A673 (cell line): ENCODE measurements around the gene ZYG11A. TPM values are rescaled to one million over a fixed set of nuclear protein-coding genes. Genes with fewer than 3 reads are reported as not detected.

Experiments
- BruUV-seq: library from RNA; stranded (reverse); fragments of 400-500 nt; replicated peaks from 2 replicates; lab custom pipeline; 2021; lab: Mats Ljungman, UMichigan
- CTCF ChIA-PET: fragments of 300-600 bp; sonication (Branson Sonifier 250); formaldehyde crosslinking; loops from one replicate; lab custom pipeline; 2022; ENCODE audit warnings: antibody characterized with exemption; lab: Charles Lee
- POLR2A ChIA-PET: fragments of 300-600 bp; sonication (Branson Sonifier 250); formaldehyde crosslinking; loops from one replicate; lab custom pipeline; 2022; ENCODE audit warnings: antibody characterized with exemption; ENCODE audit not compliant: low non-redundant PET; lab: Charles Lee
- DNase-seq: peaks from one replicate; pipeline ENCODE4 v3.0.0-alpha.2; 2015; ENCODE audit warnings: low spot score
- H3K27ac ChIP-seq: fragments of 200-600 bp; sonication (generic); 2 replicates; pipeline ENCODE4 v1.5.1; 2016; ENCODE audit warnings: mixed run types, low read depth, mild to moderate bottlenecking, mixed read lengths, antibody characterized with exemption, low read length; ENCODE audit not compliant: poor library complexity, severe bottlenecking
- H3K27me3 ChIP-seq: fragments of 200-600 bp; sonication (generic); replicated peaks from 2 replicates; pipeline ENCODE4 v1.6.1; 2017; ENCODE audit warnings: mixed run types, low read depth, mild to moderate bottlenecking, mixed read lengths, antibody characterized with exemption, low read length; ENCODE audit not compliant: insufficient read depth, poor library complexity
- H3K36me3 ChIP-seq: fragments of 200-600 bp; sonication (generic); 2 replicates; pipeline ENCODE4 v1.6.1; 2016; ENCODE audit warnings: mixed run types, mild to moderate bottlenecking, mixed read lengths, antibody characterized with exemption, low read length; ENCODE audit not compliant: insufficient read depth, poor library complexity, severe bottlenecking
- H3K4me1 ChIP-seq: fragments of 200-600 bp; sonication (generic); 2 replicates; pipeline ENCODE4 v1.6.1; 2017; ENCODE audit warnings: mixed run types, mild to moderate bottlenecking, mixed read lengths, antibody characterized with exemption, low read length; ENCODE audit not compliant: insufficient read depth, poor library complexity, severe bottlenecking
- H3K4me3 ChIP-seq: fragments of 200-600 bp; sonication (generic); 2 replicates; pipeline ENCODE4 v1.5.1; 2016; ENCODE audit warnings: low read depth, mixed run types, mild to moderate bottlenecking, mixed read lengths, low read length; ENCODE audit not compliant: poor library complexity, severe bottlenecking
- H3K9me3 ChIP-seq: fragments of 200-600 bp; sonication (generic); 2 replicates; pipeline ENCODE4 v1.6.1; 2016; ENCODE audit warnings: mixed run types, low read depth, mild to moderate bottlenecking, mixed read lengths, antibody characterized with exemption, low read length; ENCODE audit not compliant: poor library complexity, severe bottlenecking
- CTCF ChIP-seq: fragments of 300-800, 200-600 bp; sonication (generic); conservative IDR thresholded peaks from 2 replicates; pipeline ENCODE4 v1.5.1; 2017; ENCODE audit warnings: low read depth, mild to moderate bottlenecking, antibody characterized with exemption, low read length, moderate library complexity, mixed read lengths
- EZH2 ChIP-seq: fragments of 200-600 bp; sonication (generic); IDR thresholded peaks from 2 replicates; pipeline ENCODE4 v1.6.1; 2017; ENCODE audit warnings: borderline replicate concordance, low read depth, mild to moderate bottlenecking, mixed read lengths, antibody characterized with exemption, low read length; ENCODE audit not compliant: poor library complexity, severe bottlenecking
- intact Hi-C: fragments of 100-400 bp; cut with micrococcal nuclease; formaldehyde crosslinking; loops from one replicate; pipeline ENCODE4 v1.10.0; 2022; ENCODE audit not compliant: unreplicated experiment
- total RNA-seq: library from RNA; stranded (reverse); gene quantifications from 2 replicates; pipeline ENCODE4 v1.2.3, GENCODE V29; 2021

ZYG11A gene
- total RNA-seq, 1 experiment from 2014 or later, result 0.17 TPM

DNA sequence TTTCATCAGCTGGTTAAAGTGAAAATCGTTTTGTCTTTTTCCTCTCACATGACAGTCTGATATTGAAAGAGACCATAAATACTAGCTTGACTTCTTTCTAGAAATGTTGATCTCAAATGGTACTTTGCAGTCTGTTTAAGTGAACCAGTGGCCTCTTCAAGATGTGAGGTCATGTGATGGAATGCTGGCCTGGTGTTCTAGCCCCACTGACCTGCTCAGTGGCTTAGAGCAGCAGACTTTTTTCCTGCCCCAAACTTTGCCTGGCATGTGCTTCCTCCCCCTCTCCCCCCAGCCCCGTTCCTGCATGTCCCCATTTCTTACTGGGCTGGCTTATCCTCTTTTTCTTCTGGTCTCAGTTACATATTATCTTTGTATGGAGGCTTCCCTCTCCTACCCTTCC, 34.3 kb downstream of the ZYG11A start:
- Histone ChIP-seq H3K9me3 (no peaks in the 10 kb centered on the region), H3K27me3 (no peaks in the 10 kb centered on the region), H3K36me3 (no peaks in the 10 kb centered on the region), H3K27ac (no peak overlapping the region), H3K4me3 (no peak overlapping the region), H3K4me1 (no peaks in the 10 kb centered on the region)
- no peak for DNase-seq
- ChIA-PET CTCF (no interaction called here), POLR2A (no interaction called here)
- intact Hi-C loops, result no loop called here
- no TSS peak for BruUV-seq
- no peak for TF ChIP-seq EZH2
- no peak for TF ChIP-seq CTCF

DNA sequence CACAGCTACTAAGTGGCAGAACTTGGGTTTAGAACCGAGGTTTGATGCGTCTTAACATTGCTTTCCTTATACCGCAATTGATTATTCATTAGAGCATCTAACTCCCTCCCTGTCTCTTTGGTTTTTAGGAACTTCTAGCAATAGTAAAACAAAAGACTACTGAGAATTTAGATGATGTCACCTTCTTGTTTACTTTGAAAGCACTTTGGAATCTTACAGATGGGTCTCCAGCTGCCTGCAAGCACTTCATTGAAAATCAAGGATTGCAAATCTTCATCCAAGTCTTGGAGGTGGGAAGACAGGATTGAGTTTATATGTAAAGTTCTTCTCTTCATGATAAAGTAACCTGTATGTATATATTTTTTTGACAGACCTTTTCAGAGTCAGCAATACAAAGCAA, 35.0 kb downstream of the ZYG11A start:
- Histone ChIP-seq H3K9me3 (no peaks in the 10 kb centered on the region), H3K4me3 (no peak overlapping the region), H3K27me3 (no peaks in the 10 kb centered on the region), H3K27ac (no peak overlapping the region), H3K36me3 (no peaks in the 10 kb centered on the region), H3K4me1 (no peaks in the 10 kb centered on the region)
- DNase-seq, result no peak
- TF ChIP-seq EZH2, result no peak
- TF ChIP-seq CTCF, result no peak
- intact Hi-C loops, result no loop called here
- ChIA-PET CTCF (no interaction called here), POLR2A (no interaction called here)
- BruUV-seq, result no TSS peak

GRCh38 chr1:52880206-52880605, 37.6 kb downstream of the ZYG11A start:
- intact Hi-C loops, result no loop called here
- Histone ChIP-seq H3K4me1 (no peaks in the 10 kb centered on the region), H3K27ac (no peak overlapping the region), H3K36me3 (no peaks in the 10 kb centered on the region), H3K4me3 (no peak overlapping the region), H3K9me3 (no peaks in the 10 kb centered on the region), H3K27me3 (no peaks in the 10 kb centered on the region)
- DNase-seq, result no peak
- ChIA-PET CTCF (no interaction called here), POLR2A (no interaction called here)
- TF ChIP-seq EZH2, result no peak
- no peak for TF ChIP-seq CTCF
- BruUV-seq, result no TSS peak
